OCI-LY1 (cell line): ENCODE measurements around the gene RPL19.

ENCODE experiments used
- H2AFZ ChIP-seq: fragments of 200-600 bp; sonication (generic), shearing (Covaris generic); 2 replicates; pipeline ENCODE4 v1.6.0; 2014; ENCODE audit warnings: antibody characterized with exemption, mild to moderate bottlenecking, low read length
- H3F3A ChIP-seq: fragments of 200-600 bp; sonication (generic), shearing (Covaris generic); 2 replicates; pipeline ENCODE4 v1.6.0; 2014; ENCODE audit warnings: mild to moderate bottlenecking, antibody characterized with exemption, low read length, moderate library complexity; ENCODE audit not compliant: insufficient read depth
- H3K27ac ChIP-seq: fragments of 200-600 bp; sonication (generic); 2 replicates; pipeline ENCODE4 v1.5.1; 2014; ENCODE audit warnings: low read length, mixed run types, mild to moderate bottlenecking, low read depth; ENCODE audit not compliant: poor library complexity, severe bottlenecking
- H3K27me3 ChIP-seq: fragments of 200-600 bp; sonication (generic); 2 replicates; pipeline ENCODE4 v1.6.0; 2014; ENCODE audit warnings: antibody characterized with exemption, mild to moderate bottlenecking, low read length, moderate library complexity; ENCODE audit not compliant: insufficient read depth
- H3K36me3 ChIP-seq: fragments of 200-600 bp; sonication (generic); 2 replicates; pipeline ENCODE4 v1.6.1; 2014; ENCODE audit warnings: mild to moderate bottlenecking, antibody characterized with exemption, low read length, moderate library complexity, mixed read lengths; ENCODE audit not compliant: insufficient read depth
- H3K4me1 ChIP-seq: fragments of 200-600 bp; sonication (generic); 2 replicates; pipeline ENCODE4 v1.5.1; 2014; ENCODE audit warnings: mild to moderate bottlenecking, low read length, moderate library complexity; ENCODE audit not compliant: insufficient read depth, severe bottlenecking
- H3K4me2 ChIP-seq: fragments of 200-600 bp; sonication (generic), shearing (Covaris generic); 2 replicates; pipeline ENCODE4 v1.6.1; 2014; ENCODE audit warnings: low read length
- H3K4me3 ChIP-seq: fragments of 200-600 bp; sonication (generic); 2 replicates; pipeline ENCODE4 v1.5.1; 2014; ENCODE audit warnings: low read length, low read depth, mild to moderate bottlenecking, mixed read lengths; ENCODE audit not compliant: poor library complexity, severe bottlenecking
- H3K79me2 ChIP-seq: fragments of 200-600 bp; shearing (Covaris generic); 2 replicates; pipeline ENCODE4 v1.6.1; 2016; ENCODE audit warnings: mixed run types, low read length, mixed read lengths; ENCODE audit not compliant: insufficient read depth
- H3K9ac ChIP-seq: fragments of 200-600 bp; sonication (generic), shearing (Covaris generic); 2 replicates; pipeline ENCODE4 v1.6.1; 2014; ENCODE audit warnings: mild to moderate bottlenecking, low read length, mixed read lengths
- H3K9me2 ChIP-seq: fragments of 200-600 bp; sonication (generic), shearing (Covaris generic); 2 replicates; pipeline ENCODE4 v1.6.1; 2014; ENCODE audit warnings: low read depth, mild to moderate bottlenecking, low read length, mixed read lengths
- H3K9me3 ChIP-seq: fragments of 200-600 bp; shearing (Covaris generic); 2 replicates; pipeline ENCODE4 v1.6.1; 2014; ENCODE audit warnings: low read length, mixed read lengths
- H4K20me1 ChIP-seq: fragments of 200-600 bp; sonication (generic), shearing (Covaris generic); 2 replicates; pipeline ENCODE4 v1.6.0; 2016; ENCODE audit warnings: mild to moderate bottlenecking, low read length; ENCODE audit not compliant: insufficient read depth
- CTCF ChIP-seq: fragments of 200-600 bp; sonication (generic), shearing (Covaris generic); IDR thresholded peaks from 2 replicates; pipeline ENCODE4 v1.5.1; 2017; ENCODE audit warnings: mild to moderate bottlenecking, antibody characterized with exemption, low read length, moderate library complexity, mixed read lengths
- EZH2 ChIP-seq: fragments of 200-600 bp; sonication (generic), shearing (Covaris generic); IDR thresholded peaks from 2 replicates; pipeline ENCODE4 v1.8.0; 2017; ENCODE audit warnings: borderline replicate concordance, mixed run types, mild to moderate bottlenecking, antibody characterized with exemption, low read length, moderate library complexity, mixed read lengths

Gene RPL19

GRCh38 chr17:39191750-39192510 lies 8.2 kb upstream of the RPL19 start:
- H3K4me2 ChIP-seq, result no peak overlapping the region
- peaks cover 18% of the 10 kb centered on the region for H3K4me1 ChIP-seq
- peaks cover 54% of the 10 kb centered on the region for H3K36me3 ChIP-seq
- H3F3A ChIP-seq, result 0 out of 2 replicates have a peak, but pooled peaks cover 2% of the 10 kb centered on the region
- H3K27ac ChIP-seq, result no peak overlapping the region
- H4K20me1 ChIP-seq, result no peaks in the 10 kb centered on the region
- no peaks in the 10 kb centered on the region for H3K9me3 ChIP-seq
- no peaks in the 10 kb centered on the region for H3K79me2 ChIP-seq
- no peak overlapping the region for H3K9ac ChIP-seq
- H3K9me2 ChIP-seq, result no peaks in the 10 kb centered on the region
- no peaks in the 10 kb centered on the region for H3K27me3 ChIP-seq
- TF ChIP-seq CTCF (no peak), EZH2 (no peak)
- no peak overlapping the region for H3K4me3 ChIP-seq
- no peak overlapping the region for H2AFZ ChIP-seq

- H3K27me3 ChIP-seq, result no peaks in the 10 kb centered on the region
- H3K9me3 ChIP-seq, result no peaks in the 10 kb centered on the region
- no peak overlapping the region for H3K9ac ChIP-seq
- H3K79me2 ChIP-seq, result no peaks in the 10 kb centered on the region
- 0 out of 2 replicates have a peak, but pooled peaks cover 2% of the 10 kb centered on the region for H3F3A ChIP-seq
- H3K9me2 ChIP-seq, result no peaks in the 10 kb centered on the region
- no peak overlapping the region for H2AFZ ChIP-seq
- peaks cover 20% of the 10 kb centered on the region for H3K4me1 ChIP-seq
- H3K36me3 ChIP-seq, result peaks cover 46% of the 10 kb centered on the region
- H3K27ac ChIP-seq, result no peak overlapping the region
- H4K20me1 ChIP-seq, result no peaks in the 10 kb centered on the region
- no peak overlapping the region for H3K4me2 ChIP-seq
- no peak for TF ChIP-seq EZH2
- no peak for TF ChIP-seq CTCF
- no peak overlapping the region for H3K4me3 ChIP-seq
Observed at GRCh38 chr17:39192901-39193300, 7.2 kb upstream of the RPL19 start.

GRCh38 chr17:39193346-39193745 lies 6.7 kb upstream of the RPL19 start:
- H3K9ac ChIP-seq, result no peak overlapping the region
- no peaks in the 10 kb centered on the region for H3K9me3 ChIP-seq
- no peak overlapping the region for H3K27ac ChIP-seq
- no peak overlapping the region for H3K4me3 ChIP-seq
- H3K36me3 ChIP-seq, result peaks cover 44% of the 10 kb centered on the region
- H3K79me2 ChIP-seq, result no peaks in the 10 kb centered on the region
- no peaks in the 10 kb centered on the region for H4K20me1 ChIP-seq
- H3K4me1 ChIP-seq, result peaks cover 25% of the 10 kb centered on the region
- TF ChIP-seq EZH2 (no peak), CTCF (no peak)
- no peaks in the 10 kb centered on the region for H3K9me2 ChIP-seq
- H3K4me2 ChIP-seq, result no peak overlapping the region
- 0 out of 2 replicates have a peak, but pooled peaks cover 2% of the 10 kb centered on the region for H3F3A ChIP-seq
- H3K27me3 ChIP-seq, result no peaks in the 10 kb centered on the region
- no peak overlapping the region for H2AFZ ChIP-seq
